ENCODE data around the gene CD177. TPM values are rescaled to one million over a fixed set of nuclear protein-coding genes. Genes with fewer than 3 reads are reported as not detected.
"Not testable (repeated sequence)": the region's sequence is repeated elsewhere in the genome, so short reads cannot be mapped to it uniquely, and the experiment has no call there.

The CD177 gene, protein sequence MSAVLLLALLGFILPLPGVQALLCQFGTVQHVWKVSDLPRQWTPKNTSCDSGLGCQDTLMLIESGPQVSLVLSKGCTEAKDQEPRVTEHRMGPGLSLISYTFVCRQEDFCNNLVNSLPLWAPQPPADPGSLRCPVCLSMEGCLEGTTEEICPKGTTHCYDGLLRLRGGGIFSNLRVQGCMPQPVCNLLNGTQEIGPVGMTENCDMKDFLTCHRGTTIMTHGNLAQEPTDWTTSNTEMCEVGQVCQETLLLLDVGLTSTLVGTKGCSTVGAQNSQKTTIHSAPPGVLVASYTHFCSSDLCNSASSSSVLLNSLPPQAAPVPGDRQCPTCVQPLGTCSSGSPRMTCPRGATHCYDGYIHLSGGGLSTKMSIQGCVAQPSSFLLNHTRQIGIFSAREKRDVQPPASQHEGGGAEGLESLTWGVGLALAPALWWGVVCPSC
- under 1 TPM; 0.21 to 0.72 (median 0.41) TPM for polyA plus RNA-seq (ENCODE audit: insufficient read depth in 1 of 5, insufficient read length in 5 of 5, low replicate concordance in 1 of 5)
- long read RNA-seq, donor 1: 0 reads
- long read RNA-seq, donor 2: 0 reads
- long read RNA-seq, donor 3: 0 reads
- long read RNA-seq, donor 4: 0 reads
- long read RNA-seq, donor 5: 0 reads
- long read RNA-seq, donor 6, partial matches to known transcripts: 0 of 1 reads
- long read RNA-seq, donor 6, other reads (novel, unspliced or antisense): 0 of 1 reads
- long read RNA-seq, donor 7: 0 reads
- long read RNA-seq, donor 8: 0 reads

- no peak for DNase-seq
Observed at GRCh38 chr19:43353606-43354304, at the start of gene CD177. CD177 (plus strand) TSS chr19:43353686; CDS start chr19:43353715, 29 bp downstream.

DNA sequence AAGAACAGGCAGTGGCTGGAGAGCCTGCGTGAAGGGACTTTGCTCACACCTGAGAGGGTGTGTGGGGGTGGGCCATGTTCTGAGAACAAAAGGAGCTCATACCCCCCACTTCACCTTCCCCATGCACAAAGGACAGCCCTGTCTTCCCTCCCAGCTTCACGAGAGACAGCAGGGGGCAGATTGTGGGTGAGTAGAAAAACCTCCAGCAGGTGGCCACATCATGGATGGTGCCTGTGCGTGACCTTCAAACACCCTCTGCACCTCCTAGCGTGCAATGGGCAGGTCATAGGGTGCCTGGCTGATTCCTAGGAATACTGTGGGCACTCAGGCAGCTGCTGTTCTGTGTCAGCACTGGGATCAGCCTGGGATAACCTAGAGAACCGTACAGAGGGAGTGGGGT, 47.8 kb upstream of the CD177 start:
- no peak for DNase-seq

- DNase-seq: no peak
Observed at GRCh38 chr19:43306097-43306496, 47.4 kb upstream of the CD177 start.

GRCh38 chr19:43308244-43308815, 45.2 kb upstream of the CD177 start:
- no peak for DNase-seq

DNA sequence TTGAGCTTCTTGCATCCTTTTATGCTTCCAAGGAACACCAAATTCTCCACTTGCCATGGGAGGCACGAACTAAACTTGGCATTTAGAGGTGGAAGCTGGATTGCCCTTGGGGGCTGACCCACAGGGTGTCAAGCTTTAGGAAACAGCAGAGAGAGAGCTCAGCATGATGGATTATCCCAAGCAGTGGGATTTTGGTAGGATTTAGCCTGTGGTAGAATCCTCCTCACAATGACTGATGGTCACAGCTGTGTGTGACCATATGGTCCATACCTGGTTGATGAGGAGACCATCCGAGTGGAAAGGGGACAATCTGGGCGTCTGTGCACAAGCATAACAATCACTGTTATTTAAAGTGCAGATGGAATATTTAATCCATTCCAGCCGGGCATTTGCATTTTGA, 44.0 kb upstream of the CD177 start:
- DNase-seq: no peak

- DNase-seq: no peak
Observed at GRCh38 chr19:43310221-43310620, 43.3 kb upstream of the CD177 start.

DNA sequence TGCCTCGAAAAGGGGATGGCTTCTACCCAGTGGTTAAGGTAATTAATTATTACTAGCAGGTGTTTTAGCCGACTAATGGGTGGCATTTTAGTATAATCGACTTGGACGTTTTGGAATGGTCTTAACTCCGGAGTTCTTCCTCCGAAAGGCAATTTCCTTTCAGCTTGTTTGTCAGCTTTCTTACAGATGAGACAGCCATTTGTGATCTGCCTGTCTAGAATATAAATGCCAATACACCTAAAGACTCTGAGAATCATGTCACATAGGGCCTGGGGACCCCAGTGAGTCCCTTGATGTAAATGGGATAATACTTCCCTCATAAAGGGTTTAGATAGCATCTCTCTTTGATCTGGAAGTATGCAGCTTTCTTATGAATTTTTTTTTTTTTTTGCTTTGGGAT, 42.2 kb upstream of the CD177 start:
- no peak for DNase-seq

- DNase-seq: no peak
Observed at GRCh38 chr19:43311706-43312105, 41.8 kb upstream of the CD177 start.

DNA sequence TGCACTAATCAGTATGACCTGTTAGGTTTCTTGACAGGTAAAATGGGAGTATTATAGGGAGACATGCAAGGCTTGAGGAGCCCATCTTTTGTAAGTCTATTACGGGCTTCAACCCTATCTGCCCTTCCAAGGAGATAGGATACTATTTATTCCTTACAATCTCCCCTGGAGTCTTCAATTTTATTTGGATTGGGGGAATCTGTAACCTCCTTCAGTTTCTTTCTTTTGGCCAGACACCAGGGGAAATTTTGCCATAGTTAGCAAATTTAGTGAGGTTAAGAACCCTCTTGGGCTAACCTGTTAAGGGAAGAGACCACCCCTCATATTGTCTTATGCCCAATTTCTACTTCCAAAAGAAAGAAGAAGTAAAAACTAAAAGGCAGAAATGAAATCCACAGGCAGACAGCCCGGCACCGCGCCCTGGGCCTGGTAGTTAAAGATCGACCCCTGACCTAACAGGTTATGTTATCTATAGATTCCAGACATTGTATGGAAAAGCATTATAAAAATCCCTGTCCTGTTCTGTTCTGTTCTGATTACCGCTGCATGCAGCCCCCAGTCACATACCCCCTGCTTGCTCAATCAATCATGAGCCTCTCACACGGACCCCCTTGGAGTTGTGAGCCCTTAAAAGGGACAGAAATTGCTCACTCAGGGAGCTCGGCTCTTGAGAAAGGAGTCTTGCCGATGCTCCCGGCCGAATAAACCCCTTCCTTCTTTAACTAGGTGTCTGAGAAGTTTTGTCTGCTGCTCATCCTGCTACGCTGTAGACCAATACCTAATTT, 39.6 kb upstream of the CD177 start:
- no peak for DNase-seq

DNA sequence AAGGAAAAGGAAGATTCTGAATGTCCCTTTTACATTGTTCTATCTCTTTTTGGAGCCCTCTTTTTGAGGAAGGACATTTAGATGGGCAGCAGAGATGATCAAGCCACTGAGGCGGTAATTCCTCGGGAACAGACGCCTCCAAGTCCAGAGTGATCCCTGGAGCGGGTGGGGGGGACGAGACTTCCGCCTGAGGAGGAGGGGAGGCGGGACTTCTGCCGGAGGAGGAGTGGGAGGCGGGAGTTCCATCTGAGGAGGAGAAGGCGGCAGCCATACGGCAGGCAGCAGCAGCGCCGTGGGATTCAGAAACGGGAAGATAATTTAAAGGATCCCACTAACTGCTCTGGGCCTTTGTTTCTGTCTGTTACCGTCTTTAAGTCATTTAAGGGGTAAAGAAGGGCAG, 37.6 kb upstream of the CD177 start:
- no peak for DNase-seq

DNA sequence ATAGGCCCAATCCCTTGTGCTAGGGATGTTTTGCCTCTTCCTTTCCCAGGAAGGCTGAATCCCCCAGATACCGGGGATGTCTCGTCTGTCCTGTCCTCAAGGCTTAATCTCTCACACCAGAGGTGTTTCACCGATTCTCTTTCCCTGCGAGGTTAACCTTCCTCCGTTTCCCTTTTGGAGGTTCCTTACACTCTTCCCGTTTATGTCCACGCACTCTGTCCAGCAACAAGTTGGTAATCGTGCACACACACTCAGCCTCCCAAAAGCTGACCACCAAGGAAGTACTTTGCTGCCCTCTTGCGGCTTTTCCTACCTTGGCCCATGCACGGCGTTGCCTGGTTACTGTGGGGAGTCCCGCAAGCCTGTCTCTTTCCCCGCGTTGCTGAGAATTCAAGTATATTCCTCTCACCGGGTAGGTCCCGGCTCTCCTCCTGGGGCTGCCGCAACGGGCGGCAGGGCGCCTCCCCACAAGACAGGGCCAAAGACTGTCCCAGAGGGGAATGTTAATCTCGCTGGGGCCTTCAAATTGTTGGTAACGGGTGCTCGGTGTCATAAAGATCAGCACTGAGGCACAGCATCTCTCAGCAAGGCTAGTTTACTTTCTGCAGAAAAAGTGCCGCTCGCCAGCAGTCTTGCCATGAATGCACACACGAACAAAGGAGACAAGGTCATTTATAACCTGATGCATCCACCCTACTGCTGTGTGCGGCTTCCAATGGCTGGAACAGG, 36.7 kb upstream of the CD177 start:
- no peak for DNase-seq

- DNase-seq: no peak
Observed at GRCh38 chr19:43318203-43318602, 35.3 kb upstream of the CD177 start.

DNA sequence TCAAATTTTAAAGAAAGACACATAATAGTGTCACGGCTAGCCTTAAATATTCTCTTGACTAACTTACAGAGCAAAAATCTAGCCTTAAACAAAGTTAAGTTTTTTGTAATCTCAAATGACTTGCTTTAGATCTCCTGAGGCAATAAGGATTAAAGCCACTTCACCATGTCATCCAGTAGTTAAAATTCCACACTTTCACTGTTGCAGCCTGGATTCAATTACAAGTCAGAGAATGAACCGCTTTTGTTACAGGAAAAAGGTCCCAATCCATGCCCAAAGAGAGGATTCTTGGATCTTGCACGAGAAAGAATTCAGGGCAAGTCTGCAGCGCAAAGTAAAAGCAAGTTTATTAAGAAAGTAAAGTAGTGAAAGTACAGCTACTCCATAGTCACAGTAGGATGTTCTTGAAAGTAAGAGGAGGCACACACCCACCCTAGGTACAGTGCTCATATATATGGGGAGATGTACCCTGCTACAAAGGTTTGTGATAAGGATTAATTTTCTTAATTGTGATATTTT, 34.6 kb upstream of the CD177 start:
- no peak for DNase-seq

- no peak for DNase-seq
Observed at GRCh38 chr19:43320546-43320945, 32.9 kb upstream of the CD177 start.

GRCh38 chr19:43326761-43327160, 26.7 kb upstream of the CD177 start:
- DNase-seq: not testable (repeated sequence)

GRCh38 chr19:43328561-43328960, 24.9 kb upstream of the CD177 start:
- not testable (repeated sequence) for DNase-seq

DNA sequence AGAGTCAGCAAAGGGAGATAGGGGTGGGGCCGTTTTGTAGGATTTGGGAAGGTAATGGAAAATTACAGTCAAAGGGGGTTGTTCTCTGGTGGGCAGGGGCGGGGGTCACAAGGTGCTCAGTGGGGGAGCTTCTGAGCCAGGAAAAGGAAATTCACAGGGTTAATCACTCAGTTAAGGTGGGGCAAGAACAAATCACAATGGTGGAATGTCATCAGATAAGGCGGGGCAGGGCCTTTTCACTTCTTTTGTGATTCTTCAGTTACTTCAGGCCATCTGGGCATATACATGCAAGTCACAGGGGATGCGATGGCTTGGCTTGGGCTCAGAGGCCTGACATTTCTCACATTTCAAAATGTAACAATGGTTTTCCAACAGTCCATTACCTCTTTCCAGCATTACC, 24.4 kb upstream of the CD177 start:
- DNase-seq: not testable (repeated sequence)

DNA sequence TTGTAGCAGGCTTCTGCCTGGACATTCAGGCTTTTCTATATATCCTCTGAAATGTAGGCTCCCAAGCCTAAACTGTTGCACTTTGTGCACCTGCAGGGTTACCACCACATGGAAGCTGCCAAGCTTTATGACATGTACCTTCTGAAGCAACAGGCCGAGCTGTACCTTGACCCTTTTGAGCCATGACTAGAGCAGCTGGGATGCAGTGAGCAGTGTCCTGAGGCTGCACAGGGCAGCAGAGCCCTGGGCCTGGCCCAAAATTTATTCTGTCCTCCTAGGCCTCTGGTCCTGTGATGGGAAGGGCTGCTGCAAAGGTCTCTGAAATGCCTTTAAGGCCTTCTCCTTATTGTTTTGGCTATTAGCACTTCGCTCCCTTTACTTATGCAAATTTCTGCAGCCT, 23.5 kb upstream of the CD177 start:
- DNase-seq: no peak

DNA sequence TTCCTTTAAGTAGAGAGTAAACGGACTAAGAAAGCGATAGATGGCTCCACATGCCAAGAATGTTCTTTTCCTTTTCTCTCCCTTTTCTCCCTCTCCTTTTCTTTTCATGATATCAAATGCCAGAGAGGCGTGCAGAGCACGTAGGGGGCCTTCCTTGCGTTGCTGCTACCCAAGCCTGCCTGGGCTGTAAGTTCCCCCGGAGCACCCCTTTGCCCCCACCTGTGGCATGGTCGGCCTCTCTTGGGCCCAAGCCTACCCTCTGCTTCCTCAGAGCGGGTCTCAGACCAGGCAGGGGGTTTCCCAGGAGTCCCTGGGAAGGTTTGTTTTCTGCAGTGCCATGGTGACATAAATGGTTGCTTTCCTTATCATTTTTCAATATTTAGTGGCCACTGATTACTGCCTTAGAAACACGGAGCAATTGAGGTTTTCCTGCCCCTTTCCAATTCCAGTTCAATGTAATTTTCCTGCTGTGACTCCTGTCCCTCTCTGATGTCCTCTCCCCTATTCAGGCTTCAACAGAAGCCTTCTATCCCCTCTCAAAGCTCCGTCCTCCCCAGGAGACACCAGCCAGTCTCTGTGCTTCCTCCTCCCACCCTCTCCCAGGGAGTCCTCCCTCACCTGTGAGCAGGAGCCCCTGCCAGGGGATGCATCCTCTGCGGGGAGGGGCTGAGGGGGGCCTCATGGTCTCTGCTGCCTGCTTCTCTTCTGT, 22.6 kb upstream of the CD177 start:
- DNase-seq: no peak
